Lower leg skin (tissue), 3 donors: Measurements from ENCODE around the gene LIPG.

Source experiments
- CTCF ChIP-seq, 3 donors: fragments of 450-650 bp; IDR thresholded peaks; one replicate each; pipeline ENCODE4 v1.5.1; 2016; ENCODE audit warnings: antibody characterized with exemption in 3 of 3, mild to moderate bottlenecking in 3 of 3, moderate library complexity in 2 of 3
- POLR2A ChIP-seq, 2 donors: fragments of 450-650 bp; IDR thresholded peaks; one replicate each; pipeline ENCODE4 v1.6.1; 2016 to 2017; ENCODE audit warnings: antibody characterized with exemption in 2 of 2, mild to moderate bottlenecking in 1 of 2, moderate library complexity in 1 of 2

- TF ChIP-seq CTCF (IDR thresholded peaks at IDR 0.05) (no peak), POLR2A (IDR thresholded peaks at IDR 0.05) (no peak)
Observed at GRCh38 chr18:49517483-49517882, 44.4 kb upstream of the LIPG start.
